MM.1S (cell line): ENCODE measurements around the gene SWAP70.

Experiments
- EZH2phosphoT487 ChIP-seq: fragments of 300-600 bp; sonication (generic); IDR thresholded peaks from 2 replicates; pipeline ENCODE4 v1.6.1; 2018; ENCODE audit warnings: antibody characterized with exemption, low read length
- TF ChIP-seq, protein P1 (sequence below): fragments of 300-600 bp; sonication (generic); IDR thresholded peaks from 2 replicates; pipeline ENCODE4 v1.5.1; 2016; ENCODE audit warnings: antibody characterized with exemption, low read length, mixed read lengths

DNA sequence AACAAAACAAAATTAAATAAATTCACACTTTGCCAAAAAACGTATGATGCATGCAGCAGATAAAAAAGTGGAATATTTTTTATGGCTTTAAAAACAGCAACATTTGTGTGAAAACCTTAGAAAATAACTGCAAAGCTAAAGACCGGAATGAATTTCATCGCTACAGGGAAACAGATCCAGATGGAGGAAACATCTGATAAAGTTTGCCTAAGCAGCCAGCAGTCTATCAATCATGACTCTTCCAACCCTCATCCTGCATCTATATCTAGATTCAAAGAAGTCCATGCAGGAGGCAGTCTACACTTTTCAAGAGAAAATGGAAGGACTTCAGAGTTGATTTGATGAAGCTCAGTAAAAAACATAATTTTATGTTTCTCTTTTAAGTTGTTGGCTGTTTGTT is 126.8 kb downstream of the SWAP70 start:
- TF ChIP-seq, protein P1, sequence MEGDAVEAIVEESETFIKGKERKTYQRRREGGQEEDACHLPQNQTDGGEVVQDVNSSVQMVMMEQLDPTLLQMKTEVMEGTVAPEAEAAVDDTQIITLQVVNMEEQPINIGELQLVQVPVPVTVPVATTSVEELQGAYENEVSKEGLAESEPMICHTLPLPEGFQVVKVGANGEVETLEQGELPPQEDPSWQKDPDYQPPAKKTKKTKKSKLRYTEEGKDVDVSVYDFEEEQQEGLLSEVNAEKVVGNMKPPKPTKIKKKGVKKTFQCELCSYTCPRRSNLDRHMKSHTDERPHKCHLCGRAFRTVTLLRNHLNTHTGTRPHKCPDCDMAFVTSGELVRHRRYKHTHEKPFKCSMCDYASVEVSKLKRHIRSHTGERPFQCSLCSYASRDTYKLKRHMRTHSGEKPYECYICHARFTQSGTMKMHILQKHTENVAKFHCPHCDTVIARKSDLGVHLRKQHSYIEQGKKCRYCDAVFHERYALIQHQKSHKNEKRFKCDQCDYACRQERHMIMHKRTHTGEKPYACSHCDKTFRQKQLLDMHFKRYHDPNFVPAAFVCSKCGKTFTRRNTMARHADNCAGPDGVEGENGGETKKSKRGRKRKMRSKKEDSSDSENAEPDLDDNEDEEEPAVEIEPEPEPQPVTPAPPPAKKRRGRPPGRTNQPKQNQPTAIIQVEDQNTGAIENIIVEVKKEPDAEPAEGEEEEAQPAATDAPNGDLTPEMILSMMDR = no peak
- TF ChIP-seq EZH2phosphoT487 = no peak
